ENCODE measurements around the gene C11orf68. TPM values are rescaled to one million over a fixed set of nuclear protein-coding genes. Genes with fewer than 3 reads are reported as not detected.

Gene C11orf68
- total RNA-seq, 1 experiment from 2014 or later: 36.5 TPM

- CTCF ChIA-PET: no interaction called here
- Histone ChIP-seq H3K4me3 (no peak overlapping the region), H3K27ac (no peak overlapping the region), H3K4me2 (no peak overlapping the region), H3K4me1 (replicated peaks; ENCODE audit: insufficient read depth) (no peaks in the 10 kb centered on the region), H3K9me3 (ENCODE audit: insufficient read depth, low read depth) (no peaks in the 10 kb centered on the region), H3F3A (ENCODE audit: insufficient read depth, low read depth) (peaks cover 5% of the 10 kb centered on the region; the same call in 1 of the 2 replicates), H3K9me2 (ENCODE audit: insufficient read depth) (no peaks in the 10 kb centered on the region), H3K79me2 (ENCODE audit: low read depth) (no peaks in the 10 kb centered on the region), H3K27me3 (ENCODE audit: insufficient read depth, low read depth) (no peaks in the 10 kb centered on the region), H4K20me1 (ENCODE audit: insufficient read depth) (no peaks in the 10 kb centered on the region), H3K36me3 (ENCODE audit: low read depth) (no peaks in the 10 kb centered on the region), H2AFZ (no peak overlapping the region)
- DNase-seq: no peak
- no TSS peak for BruUV-seq (replicated peaks)
- TF ChIP-seq EZH2 (IDR thresholded peaks at IDR 0.05; ENCODE audit: low read depth) (no peak), CTCF (conservative IDR thresholded peaks at IDR 0.05) (no peak)
- POLR2A ChIA-PET (ENCODE audit: unreplicated experiment): interaction anchor here (0.6 kb wide), 2 partner anchors 56 to 135 kb away, joined by 3 to 5 read pairs; no protein-coding TSS in a partner anchor
- intact Hi-C loops (cut with micrococcal nuclease; ENCODE audit: unreplicated experiment): no loop called here
Measured at GRCh38 chr11:65934014-65934413, 15.2 kb upstream of the C11orf68 start.

GRCh38 chr11:65932558-65932919 is 13.7 kb upstream of the C11orf68 start:
- H3K79me2 ChIP-seq (ENCODE audit: low read depth): no peaks in the 10 kb centered on the region
- no peak for DNase-seq
- POLR2A ChIA-PET (ENCODE audit: unreplicated experiment): no interaction called here
- no peaks in the 10 kb centered on the region for H3K9me2 ChIP-seq (ENCODE audit: insufficient read depth)
- no peak overlapping the region for H3K4me2 ChIP-seq
- H2AFZ ChIP-seq: no peak overlapping the region
- no peaks in the 10 kb centered on the region for H3K27me3 ChIP-seq (ENCODE audit: insufficient read depth, low read depth)
- no TSS peak for BruUV-seq (replicated peaks)
- no peaks in the 10 kb centered on the region for H3K4me1 ChIP-seq (replicated peaks; ENCODE audit: insufficient read depth)
- CTCF ChIA-PET: interaction anchor here (1.2 kb wide), 1 partner anchor 19 kb away, joined by 6 read pairs; no protein-coding TSS in a partner anchor
- H3K36me3 ChIP-seq (ENCODE audit: low read depth): no peaks in the 10 kb centered on the region
- H4K20me1 ChIP-seq (ENCODE audit: insufficient read depth): no peaks in the 10 kb centered on the region
- H3K4me3 ChIP-seq: no peak overlapping the region
- intact Hi-C loops (cut with micrococcal nuclease; ENCODE audit: unreplicated experiment): no loop called here
- TF ChIP-seq EZH2 (IDR thresholded peaks at IDR 0.05; ENCODE audit: low read depth) (no peak), CTCF (conservative IDR thresholded peaks at IDR 0.05) (no peak; the same call in 1 of the 2 replicates)
- H3K9me3 ChIP-seq (ENCODE audit: insufficient read depth, low read depth): no peaks in the 10 kb centered on the region
- H3F3A ChIP-seq (ENCODE audit: insufficient read depth, low read depth): peaks cover 9% of the 10 kb centered on the region; the same call in 1 of the 2 replicates
- no peak overlapping the region for H3K27ac ChIP-seq

GRCh38 chr11:65931773-65932557 is 13.1 kb upstream of the C11orf68 start:
- no TSS peak for BruUV-seq (replicated peaks)
- Histone ChIP-seq H3K27me3 (ENCODE audit: insufficient read depth, low read depth) (no peaks in the 10 kb centered on the region), H3K27ac (no peak overlapping the region), H3K4me1 (replicated peaks; ENCODE audit: insufficient read depth) (no peaks in the 10 kb centered on the region), H3K4me3 (no peak overlapping the region), H3F3A (ENCODE audit: insufficient read depth, low read depth) (peaks cover 9% of the 10 kb centered on the region; the same call in 1 of the 2 replicates), H3K79me2 (ENCODE audit: low read depth) (no peaks in the 10 kb centered on the region), H3K9me3 (ENCODE audit: insufficient read depth, low read depth) (no peaks in the 10 kb centered on the region), H3K9me2 (ENCODE audit: insufficient read depth) (no peaks in the 10 kb centered on the region), H3K36me3 (ENCODE audit: low read depth) (no peaks in the 10 kb centered on the region), H2AFZ (no peak overlapping the region), H4K20me1 (ENCODE audit: insufficient read depth) (no peaks in the 10 kb centered on the region), H3K4me2 (no peak overlapping the region)
- no peak for TF ChIP-seq CTCF (conservative IDR thresholded peaks at IDR 0.05)
- no peak for TF ChIP-seq EZH2 (IDR thresholded peaks at IDR 0.05; ENCODE audit: low read depth)
- DNase-seq: no peak
- POLR2A ChIA-PET (ENCODE audit: unreplicated experiment): no interaction called here
- intact Hi-C loops (cut with micrococcal nuclease; ENCODE audit: unreplicated experiment): no loop called here
- CTCF ChIA-PET: interaction anchor here (0.6 to 1.2 kb wide), 2 partner anchors 20 to 337 kb away, joined by 3 to 6 read pairs; no protein-coding TSS in a partner anchor
